ENCODE measurements around the gene SMLR1.
"Not testable (repeated sequence)": the region's sequence is repeated elsewhere in the genome, so short reads cannot be mapped to it uniquely, and the experiment has no call there.

Gene SMLR1

DNA sequence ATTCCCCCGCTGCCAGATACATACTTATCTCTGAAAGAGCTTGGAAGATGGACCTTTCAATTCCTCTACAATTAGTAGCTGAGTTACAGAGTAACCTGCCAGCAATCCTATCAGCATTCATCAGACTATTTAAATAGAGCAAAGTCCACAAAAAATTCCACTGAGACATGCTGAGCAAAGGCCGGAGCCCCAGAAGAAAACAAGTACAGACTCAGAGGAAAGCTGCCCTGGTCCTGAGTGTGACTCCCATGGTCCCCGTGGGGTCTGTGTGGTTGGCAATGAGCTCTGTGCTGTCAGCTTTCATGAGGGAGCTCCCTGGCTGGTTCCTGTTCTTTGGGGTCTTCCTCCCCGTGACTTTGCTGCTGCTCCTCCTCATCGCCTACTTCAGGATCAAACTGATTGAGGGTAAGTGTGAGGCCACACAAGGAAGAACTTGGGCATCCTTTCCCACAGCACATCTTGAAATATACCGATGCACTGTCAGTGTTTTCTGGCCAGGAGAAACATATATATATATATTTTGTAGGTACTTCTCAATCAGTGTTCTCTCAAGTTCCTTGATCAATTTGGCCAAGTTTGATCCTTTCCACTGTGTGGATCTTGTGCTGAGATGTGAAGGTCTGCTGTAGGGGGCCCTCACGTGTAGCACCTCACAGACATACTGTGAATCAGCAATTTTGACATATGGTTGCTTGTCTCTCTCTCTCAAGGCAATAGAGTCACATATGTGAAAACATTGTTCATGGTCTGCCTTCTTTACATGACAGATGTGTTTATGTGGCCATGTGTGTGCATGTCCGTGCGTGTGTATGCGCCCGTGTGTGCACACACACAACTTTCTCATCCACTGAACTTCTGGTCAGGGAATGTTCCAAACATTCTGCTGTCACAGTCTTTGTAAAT is at the start of gene SMLR1:
TSS of gene SMLR1 (plus strand) at position 160 of the 903 bp plus-strand sequence. CDS start at position 168, 8 bp downstream.
- DNase-seq (ENCODE audit: low read depth in 2 of 3, low spot score in 2 of 3): no peak

DNA sequence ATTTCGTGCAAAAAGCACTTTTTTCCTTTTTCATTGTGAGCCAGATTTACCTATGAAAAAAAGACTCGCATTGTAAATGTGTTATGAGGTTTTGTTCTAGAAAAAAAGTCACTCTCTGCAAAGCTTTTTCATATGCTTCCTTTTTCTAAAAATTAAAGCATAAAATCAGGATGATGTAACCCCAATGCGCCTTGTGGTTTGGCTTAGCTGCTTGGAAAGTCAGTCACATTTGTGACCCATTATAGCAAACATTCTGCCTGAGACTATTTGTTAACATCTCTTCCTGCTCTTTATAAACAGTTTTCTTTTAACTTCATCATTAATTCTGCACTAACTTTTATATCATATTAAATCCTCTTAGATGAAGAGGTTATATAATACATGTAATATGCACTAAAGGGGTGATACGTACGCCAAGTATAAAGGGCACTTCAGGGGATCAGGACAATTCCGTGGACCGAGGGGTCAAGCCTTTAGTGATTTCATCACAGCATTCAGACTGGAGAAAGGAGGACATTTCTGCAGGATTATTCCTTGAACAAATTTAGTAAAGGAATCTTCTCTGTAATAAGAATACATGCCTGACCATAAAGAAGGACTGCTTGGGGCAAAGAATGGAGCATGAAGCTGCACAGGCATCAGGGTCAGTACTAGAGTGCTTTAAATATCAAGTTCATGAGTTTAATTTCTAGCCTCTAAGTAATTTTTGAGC is 48.1 kb upstream of the SMLR1 start:
- no peak for DNase-seq (ENCODE audit: low read depth in 2 of 3, low spot score in 2 of 3)

DNA sequence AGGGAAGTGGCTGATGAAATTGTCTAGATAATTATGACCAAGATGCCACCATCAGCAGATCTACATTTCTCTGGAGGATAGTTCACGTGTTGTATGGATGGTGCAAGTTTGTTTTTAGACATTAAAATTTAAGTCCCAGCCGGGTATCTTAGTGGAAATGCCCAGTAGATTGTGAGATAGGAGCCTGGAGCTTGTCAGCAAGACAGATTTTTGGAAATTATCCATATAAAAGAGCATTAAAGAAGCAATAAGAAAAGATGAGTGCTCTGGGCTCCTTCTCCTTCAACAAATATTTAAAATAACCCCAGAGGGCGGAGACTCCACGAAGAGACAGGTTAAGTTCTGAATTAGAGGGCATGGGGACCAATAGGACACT is 47.6 kb upstream of the SMLR1 start:
- no peak for DNase-seq (ENCODE audit: low read depth in 2 of 3, low spot score in 2 of 3)

DNA sequence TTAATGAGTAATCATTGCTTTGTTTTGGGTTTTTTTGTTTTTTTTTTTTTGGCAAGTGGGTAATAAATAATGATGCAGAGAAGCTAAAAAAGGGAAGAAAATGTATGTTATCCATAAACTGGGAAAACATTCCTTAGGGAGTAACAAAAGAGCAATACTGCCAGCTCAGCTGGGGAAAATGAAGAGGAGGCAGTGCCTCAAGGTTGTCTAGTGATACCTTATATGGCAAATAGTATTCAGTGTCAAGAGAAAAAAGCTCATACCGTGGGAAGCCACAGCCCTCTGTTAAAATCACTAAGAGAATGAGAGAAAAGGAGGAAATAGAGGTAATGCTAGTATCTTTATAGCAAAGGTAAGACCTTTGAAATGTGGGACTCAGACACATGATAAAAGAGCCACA is 47.1 kb upstream of the SMLR1 start:
- DNase-seq (ENCODE audit: low read depth in 2 of 3, low spot score in 2 of 3): no peak

DNA sequence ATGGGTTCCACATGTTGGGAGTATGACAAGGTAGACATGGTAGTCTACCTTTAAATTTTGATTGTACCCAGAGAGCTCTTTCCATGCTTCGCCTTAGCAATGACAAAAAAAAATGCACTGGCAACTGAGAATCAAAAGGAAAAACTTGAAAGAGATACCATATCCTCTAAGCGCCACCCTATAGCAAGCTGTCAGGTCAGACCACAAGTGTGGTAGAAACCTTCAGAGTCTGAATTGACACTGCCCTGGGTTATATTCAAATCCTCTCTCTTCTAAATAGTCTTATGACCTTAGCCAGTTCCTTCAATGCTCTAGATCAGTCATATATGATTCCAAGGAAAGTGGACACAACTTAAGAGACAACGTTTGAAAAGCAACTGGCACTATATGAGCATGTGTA is 45.6 kb upstream of the SMLR1 start:
- DNase-seq (ENCODE audit: low read depth in 2 of 3, low spot score in 2 of 3): no peak

DNA sequence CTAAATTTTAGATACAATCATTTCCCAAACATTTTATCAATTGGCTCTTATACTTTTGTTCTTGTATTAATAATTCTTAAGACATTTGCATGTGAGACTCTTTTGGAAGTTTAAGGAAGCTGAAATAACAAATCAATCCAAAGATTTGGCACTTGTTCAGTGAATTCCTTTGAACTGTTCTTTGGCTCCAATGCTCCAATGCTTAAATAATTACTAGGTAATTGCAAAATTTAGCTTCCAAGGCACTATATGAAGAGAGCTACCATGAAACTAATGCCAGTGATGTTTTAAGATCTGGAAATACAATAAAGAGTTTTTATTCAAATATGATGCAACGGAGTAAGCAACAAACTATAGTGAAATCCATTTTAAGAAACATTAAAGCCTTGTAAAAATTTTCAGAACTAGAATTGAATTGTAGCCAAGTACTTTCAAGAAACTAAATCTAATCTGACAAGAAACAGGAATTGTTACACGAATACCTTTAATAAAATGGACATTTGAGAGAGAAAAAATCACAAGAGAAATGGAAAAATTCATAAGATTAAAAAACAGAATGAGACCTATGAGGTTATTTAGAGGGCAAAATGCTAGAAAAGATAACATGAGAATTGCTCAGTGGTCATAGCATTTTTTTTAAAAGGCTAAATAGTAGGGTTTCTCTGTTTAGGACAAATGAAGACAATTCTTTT is 43.6 kb upstream of the SMLR1 start:
- no peak for DNase-seq (ENCODE audit: low read depth in 2 of 3, low spot score in 2 of 3)

DNA sequence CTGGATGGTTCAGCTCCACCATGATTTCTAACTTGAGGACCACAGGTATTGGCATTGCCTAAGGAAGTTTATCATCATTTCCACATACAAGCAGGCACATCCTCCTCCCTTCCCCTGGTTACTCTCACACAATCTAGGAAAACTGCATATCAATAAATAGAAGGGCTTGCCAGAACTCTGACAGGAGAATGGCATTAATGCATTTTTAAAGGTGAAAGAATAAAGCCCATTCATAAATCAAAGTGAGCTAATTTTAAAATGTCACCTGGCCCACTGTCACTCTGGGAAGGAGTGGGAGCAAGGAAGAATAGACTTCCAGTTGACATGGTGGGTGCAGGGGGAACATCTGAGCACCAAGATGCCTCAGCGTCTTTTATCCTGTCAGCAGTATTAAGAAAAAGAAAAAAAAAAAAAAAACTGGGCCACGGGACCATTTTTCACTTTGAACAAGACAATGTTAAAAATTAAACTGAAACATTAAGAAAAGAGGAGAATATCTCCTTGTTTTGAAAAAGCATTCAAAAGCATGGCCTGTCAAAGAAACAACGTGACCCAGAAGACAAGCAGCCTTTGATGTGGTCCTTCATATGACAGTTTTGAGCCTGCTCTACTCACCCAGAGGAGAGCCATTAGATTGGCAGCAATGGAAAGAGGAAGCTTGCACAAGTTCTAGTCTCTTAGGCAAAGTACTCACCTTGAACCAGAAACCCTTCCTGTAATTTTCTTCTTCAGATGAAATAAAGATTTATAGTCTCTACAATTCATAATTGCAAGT is 39.3 kb upstream of the SMLR1 start:
- no peak for DNase-seq (ENCODE audit: low read depth in 2 of 3, low spot score in 2 of 3)

DNA sequence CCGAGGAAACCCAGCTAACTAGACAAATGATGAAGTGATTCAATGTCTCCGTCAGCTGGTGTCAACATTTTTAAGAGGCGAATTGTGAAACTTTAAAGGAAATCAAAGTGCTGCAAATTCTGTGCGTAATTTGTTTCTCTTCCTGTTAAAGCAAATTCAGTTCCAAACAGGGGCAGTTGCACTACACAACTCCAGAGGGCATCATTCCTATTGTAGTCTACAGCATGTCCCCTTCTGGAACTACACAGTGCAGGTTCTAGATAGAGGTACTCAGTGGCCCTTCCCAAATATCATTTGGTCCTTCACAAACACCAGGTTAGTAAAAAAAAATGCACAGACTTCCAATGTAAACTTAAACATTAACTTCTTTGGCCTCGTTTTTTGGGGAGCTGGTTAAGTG is 38.3 kb upstream of the SMLR1 start:
- no peak for DNase-seq (ENCODE audit: low read depth in 2 of 3, low spot score in 2 of 3)

DNA sequence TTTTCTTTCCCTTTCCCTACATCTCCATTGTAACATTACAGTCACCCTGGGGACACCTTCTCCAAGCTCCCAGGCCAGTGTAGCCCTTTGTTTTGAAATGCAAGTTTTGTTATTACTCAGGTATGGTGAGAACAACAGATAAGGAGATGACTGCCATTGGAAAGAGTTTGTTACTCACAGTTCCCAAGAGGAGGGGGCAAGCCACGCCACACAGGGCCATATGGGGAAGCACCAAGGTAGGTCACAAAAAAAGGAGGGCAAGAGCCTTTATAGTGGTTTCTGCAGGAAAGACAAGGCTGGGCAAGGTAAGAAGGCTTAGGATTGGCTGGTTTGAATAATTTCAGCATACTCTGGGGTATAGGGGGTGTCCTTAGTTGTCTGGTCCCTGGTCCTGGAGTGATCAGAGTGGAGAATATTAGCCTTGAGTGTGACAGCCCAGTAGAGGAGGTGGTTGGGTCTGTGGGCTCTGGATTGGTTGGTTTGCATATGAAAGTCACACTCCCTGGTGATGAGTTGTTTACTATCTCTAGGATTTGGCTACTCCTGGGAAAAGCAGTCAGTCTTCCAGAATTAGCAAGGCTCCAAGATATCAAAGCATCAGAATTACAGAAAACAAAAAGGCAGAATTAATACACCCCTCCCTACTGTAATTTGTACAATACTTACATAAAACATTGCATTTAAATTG is 33.1 kb upstream of the SMLR1 start:
- DNase-seq (ENCODE audit: low read depth in 2 of 3, low spot score in 2 of 3): no peak

DNA sequence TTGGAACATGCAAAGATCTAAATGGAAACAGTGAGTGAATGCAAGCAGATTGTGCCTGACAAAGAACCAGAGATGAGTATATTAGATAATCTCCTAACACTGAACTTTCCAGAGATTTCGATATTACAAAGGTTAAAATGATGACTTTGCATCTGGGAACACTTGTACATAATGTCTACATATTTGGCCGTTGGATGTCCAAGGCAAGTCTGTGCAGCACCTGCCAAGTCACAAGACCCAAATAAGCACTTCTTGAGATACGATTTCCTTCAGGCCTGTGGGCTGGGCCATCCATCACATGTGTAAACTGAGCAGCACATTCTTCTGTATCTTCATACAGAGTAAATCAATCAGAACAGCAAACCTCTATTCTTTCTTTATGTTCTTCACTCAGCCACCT is 32.5 kb upstream of the SMLR1 start:
- DNase-seq (ENCODE audit: low read depth in 2 of 3, low spot score in 2 of 3): no peak

DNA sequence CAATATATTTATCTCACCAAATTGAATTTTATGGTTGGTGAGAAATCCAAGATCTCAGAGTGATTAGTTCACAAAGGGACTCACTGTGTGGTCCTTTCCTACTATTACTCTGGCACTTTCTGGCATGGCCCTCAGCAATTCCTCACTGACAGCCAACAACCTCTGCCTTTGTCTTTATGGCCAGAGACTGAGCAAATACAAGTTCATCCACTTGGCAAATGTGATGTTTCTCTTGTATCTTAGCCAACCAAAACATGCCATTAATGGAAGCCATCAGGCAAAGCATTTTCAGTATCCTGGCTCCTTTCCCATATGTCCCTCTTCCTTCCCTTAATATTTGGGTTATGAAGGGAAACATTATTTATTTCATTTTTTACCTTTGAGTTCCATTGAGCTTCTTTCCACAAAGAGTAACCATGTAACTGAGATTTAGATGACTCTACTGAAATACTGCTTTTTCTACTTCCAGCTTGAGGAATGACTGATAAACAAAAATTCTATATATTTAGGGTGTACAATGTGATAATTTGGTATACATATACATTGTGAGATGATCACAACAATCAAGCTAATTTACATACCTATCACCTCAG is 30.8 kb upstream of the SMLR1 start:
- no peak for DNase-seq (ENCODE audit: low read depth in 2 of 3, low spot score in 2 of 3)

DNA sequence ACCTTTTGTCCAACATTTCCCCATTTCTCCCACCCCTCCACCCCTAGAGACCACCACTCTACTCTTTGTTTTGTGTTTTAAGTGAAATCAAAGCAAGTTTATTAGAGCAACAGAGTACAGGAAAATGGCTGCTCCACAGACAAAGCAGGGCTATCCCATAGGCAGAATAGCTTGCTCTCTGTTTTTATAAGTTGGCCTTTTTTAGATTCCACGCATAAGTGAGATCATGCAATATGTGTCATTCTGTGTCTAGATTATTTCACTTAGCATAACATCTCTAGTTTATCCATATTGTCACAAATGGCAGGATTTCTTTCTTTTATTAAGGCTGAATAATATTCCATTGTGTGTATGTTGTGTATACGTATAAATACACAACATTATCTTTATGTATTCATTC is 30.1 kb upstream of the SMLR1 start:
- DNase-seq (ENCODE audit: low read depth in 2 of 3, low spot score in 2 of 3): no peak

DNA sequence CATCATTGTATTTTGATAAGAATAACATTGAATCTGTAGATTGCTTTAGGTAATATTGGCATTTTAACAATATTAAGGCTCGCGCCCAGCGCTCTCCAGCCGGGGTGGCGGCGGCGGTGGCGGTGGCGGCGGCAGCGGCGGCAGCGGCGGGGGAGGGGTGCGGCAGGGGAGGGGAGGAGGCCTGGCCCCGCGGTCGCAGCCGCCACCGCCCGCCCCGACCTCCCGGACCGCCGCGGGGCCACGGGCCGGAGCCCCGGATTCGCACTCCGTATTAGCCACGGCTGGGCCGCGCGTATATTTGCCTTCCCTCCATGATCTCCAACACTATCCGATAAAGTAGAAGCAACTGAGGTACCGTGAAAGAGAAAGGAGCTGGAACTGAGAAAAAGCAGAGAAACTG is 25.8 kb upstream of the SMLR1 start:
- not testable (repeated sequence) for DNase-seq (ENCODE audit: low read depth in 2 of 3, low spot score in 2 of 3)

DNA sequence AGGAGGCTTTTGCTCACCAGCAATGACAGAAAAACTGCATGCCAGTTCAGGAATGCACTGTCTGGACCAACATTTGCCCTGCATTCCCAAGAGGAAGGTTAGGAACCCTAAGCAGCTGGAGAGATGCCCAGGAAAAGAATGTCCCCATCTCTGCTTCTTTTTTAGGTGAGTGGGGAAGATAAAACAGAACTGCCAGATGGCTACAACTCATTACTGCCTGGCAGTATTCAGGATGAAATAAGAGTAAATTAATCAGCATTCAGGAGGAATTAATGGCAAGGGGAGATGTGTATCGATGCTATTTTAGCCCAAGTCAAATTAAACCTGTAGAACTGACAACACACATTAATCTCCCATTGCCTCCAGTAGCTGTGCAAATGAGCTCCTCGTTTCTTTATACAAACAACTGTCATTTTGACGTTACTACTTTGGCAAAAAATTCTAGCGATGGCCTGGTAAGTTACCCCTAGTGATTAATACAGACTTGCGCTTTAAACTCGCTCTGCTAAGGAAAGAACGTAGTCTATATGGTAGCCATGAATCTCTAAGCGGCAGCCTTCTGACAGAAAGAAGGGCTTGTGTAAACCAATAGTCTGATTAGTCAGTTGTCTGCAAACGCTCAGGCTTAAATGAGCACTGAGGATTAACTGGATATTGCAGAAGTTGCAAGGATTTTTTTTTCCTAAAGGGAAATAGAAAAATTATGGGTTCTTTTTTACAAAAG is 16.7 kb upstream of the SMLR1 start:
- no peak for DNase-seq (ENCODE audit: low read depth in 2 of 3, low spot score in 2 of 3)

DNA sequence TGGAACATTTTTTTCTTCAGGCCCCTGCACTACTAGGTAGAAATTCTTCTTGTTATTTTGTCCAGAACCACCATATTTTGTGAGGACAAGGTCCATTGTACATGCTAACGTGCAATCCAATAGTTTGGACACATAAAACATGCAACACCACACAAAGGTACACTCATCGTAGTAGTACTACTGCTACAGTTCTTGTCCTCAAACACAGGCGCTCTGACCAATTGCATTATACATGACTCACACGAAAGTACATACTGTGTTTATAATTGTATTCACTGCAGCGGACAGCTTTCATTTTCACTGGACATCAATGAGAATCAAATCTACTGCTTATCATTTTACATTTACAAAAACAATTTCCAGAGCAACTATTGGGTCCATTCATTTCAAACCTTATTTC is 15.3 kb upstream of the SMLR1 start:
- DNase-seq (ENCODE audit: low read depth in 2 of 3, low spot score in 2 of 3): no peak

DNA sequence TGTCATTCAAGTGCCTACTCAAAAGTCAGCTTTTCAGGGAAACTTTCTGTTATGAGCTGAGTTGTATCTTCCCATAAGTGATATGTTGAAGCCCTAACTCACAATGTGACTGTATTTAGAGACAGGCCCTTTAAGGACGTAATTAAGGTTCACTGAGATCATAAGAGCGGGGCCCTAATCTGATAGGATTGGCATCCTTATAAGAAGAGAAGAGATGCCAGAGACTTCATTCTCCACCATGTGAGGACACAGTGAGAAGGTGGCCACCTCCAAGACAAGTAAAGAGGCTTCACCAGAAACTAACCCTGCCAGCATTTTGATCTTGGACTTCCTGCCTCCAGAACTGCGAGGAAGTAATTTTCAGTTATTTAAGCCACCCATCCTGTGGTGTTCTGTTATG is 12.7 kb upstream of the SMLR1 start:
- DNase-seq (ENCODE audit: low read depth in 2 of 3, low spot score in 2 of 3): no peak

DNA sequence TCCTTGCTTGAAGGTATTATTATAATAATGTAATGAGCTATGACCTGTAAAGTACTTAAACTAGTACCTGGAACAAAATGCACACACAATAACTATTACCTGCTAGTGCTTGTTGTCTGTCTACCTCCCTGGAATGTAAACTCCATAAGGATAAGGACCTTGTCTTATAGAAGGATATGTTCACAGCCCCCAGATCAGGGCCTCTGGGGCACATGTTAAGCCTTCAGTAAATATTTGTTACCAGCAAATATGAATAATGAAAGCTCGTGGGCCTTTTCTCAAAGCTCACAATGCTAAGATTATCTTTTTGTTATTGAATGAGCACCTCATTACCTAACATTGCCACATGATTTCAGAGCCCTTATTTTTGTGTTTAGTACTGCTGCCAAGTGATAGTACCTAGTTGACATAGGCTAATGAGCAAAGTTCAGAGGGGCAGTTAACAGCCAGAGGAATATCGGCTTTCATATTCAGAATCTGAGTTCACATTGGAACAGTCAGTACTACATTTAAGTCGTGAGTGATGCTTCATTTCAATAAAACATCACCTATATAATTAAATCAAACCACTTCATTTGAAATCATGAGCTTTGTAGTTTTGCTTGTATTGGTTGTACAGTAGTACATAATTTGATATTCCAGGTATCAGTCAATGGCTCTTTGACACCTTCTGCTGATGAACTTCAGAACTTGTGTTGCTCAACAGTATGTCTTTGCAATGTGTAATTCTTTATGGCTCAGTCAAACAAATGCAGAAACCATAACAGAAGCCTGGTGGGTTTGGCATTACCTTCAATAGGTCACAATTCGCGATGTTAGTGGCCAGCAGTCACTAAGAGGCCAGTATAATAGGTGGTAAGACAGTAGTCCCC is 11.8 kb upstream of the SMLR1 start:
- no peak for DNase-seq (ENCODE audit: low read depth in 2 of 3, low spot score in 2 of 3)

DNA sequence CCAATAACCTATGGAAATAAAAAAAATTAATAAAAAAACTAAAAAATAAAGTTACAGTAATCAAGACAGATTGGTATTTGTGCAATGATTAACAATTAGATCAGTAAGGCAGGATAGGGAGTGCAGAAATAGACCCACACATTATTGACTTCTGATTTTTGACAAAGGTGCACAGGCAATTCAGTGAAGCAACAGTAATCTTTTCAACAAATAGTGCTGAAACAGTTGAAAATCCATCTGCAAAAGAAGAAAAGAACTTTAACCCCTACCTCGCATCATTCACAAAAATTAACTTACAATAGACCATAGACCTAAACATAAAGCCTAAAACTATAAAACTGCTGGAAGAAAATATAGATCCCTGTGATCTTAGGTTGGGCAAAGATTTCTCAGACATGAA is 4.5 kb upstream of the SMLR1 start:
- no peak for DNase-seq (ENCODE audit: low read depth in 2 of 3, low spot score in 2 of 3)
